ENCODE results near the gene SDK1.

The SDK1 gene

GRCh38 chr7:3544202-3544601 is 243.2 kb downstream of the SDK1 start:
- TF ChIP-seq CTCF (IDR thresholded peaks at IDR 0.05; ENCODE audit: insufficient read depth, low read depth, low read length, missing control alignments): no peak
- no peak overlapping the region for H3K4me3 ChIP-seq (ENCODE audit: low read depth, low read length)
- DNase-seq (ENCODE audit: low read depth): no peak

GRCh38 chr7:3548815-3549214 is 247.8 kb downstream of the SDK1 start:
- DNase-seq (ENCODE audit: low read depth): no peak

GRCh38 chr7:3549601-3550000 is 248.5 kb downstream of the SDK1 start:
- no peak for TF ChIP-seq CTCF (IDR thresholded peaks at IDR 0.05; ENCODE audit: insufficient read depth, low read depth, low read length, missing control alignments)
- no peak for DNase-seq (ENCODE audit: low read depth)
- no peak overlapping the region for H3K4me3 ChIP-seq (ENCODE audit: low read depth, low read length)

More at GRCh38 chr7:3548815-3549214, 247.8 kb downstream of the SDK1 start:
- no peak overlapping the region for H3K4me3 ChIP-seq (ENCODE audit: low read depth, low read length)
- TF ChIP-seq CTCF (IDR thresholded peaks at IDR 0.05; ENCODE audit: insufficient read depth, low read depth, low read length, missing control alignments): no peak

- no peak overlapping the region for H3K4me3 ChIP-seq (ENCODE audit: low read depth, low read length)
- DNase-seq (ENCODE audit: low read depth): no peak
- no peak for TF ChIP-seq CTCF (IDR thresholded peaks at IDR 0.05; ENCODE audit: insufficient read depth, low read depth, low read length, missing control alignments)
Observed at GRCh38 chr7:3551536-3551935, 250.5 kb downstream of the SDK1 start.

GRCh38 chr7:3552499-3552898 is 251.4 kb downstream of the SDK1 start:
- no peak for TF ChIP-seq CTCF (IDR thresholded peaks at IDR 0.05; ENCODE audit: insufficient read depth, low read depth, low read length, missing control alignments)
- no peak for DNase-seq (ENCODE audit: low read depth)

GRCh38 chr7:3558400-3558799 is 257.3 kb downstream of the SDK1 start:
- H3K4me3 ChIP-seq (ENCODE audit: low read depth, low read length): no peak overlapping the region
- no peak for DNase-seq (ENCODE audit: low read depth)
- TF ChIP-seq CTCF (IDR thresholded peaks at IDR 0.05; ENCODE audit: insufficient read depth, low read depth, low read length, missing control alignments): no peak

More at GRCh38 chr7:3552499-3552898, 251.4 kb downstream of the SDK1 start:
- no peak overlapping the region for H3K4me3 ChIP-seq (ENCODE audit: low read depth, low read length)

GRCh38 chr7:3559278-3559677 is 258.2 kb downstream of the SDK1 start:
- TF ChIP-seq CTCF (IDR thresholded peaks at IDR 0.05; ENCODE audit: insufficient read depth, low read depth, low read length, missing control alignments): no peak
- no peak overlapping the region for H3K4me3 ChIP-seq (ENCODE audit: low read depth, low read length)
- no peak for DNase-seq (ENCODE audit: low read depth)
